GM10248 (cell line): ENCODE data around the gene EXOC6.

Experiments used
- CTCF ChIA-PET: fragments of 300-600 bp; sonication (Branson Sonifier 250); formaldehyde crosslinking; extraction: SDS; loops from one replicate; lab custom pipeline; 2021; ENCODE audit warnings: antibody characterized with exemption; lab: Yijun Ruan, JAX
- POLR2A ChIA-PET: fragments of 350-650 bp; sonication (Branson Sonifier 250); formaldehyde crosslinking; extraction: SDS; loops from one replicate; lab custom pipeline; 2020; ENCODE audit warnings: antibody characterized with exemption; lab: Yijun Ruan, JAX
- DNase-seq: peaks from one replicate; pipeline ENCODE4 v3.0.0; 2012; ENCODE audit errors: extremely low spot score
- TF ChIP-seq, protein P1 (sequence below): IDR thresholded peaks from 2 replicates; pipeline ENCODE4 v1.5.1; 2012; ENCODE audit warnings: mild to moderate bottlenecking, low read depth; ENCODE audit errors: extremely low read depth, missing control alignments, control extremely low read depth

EXOC6 gene

DNA sequence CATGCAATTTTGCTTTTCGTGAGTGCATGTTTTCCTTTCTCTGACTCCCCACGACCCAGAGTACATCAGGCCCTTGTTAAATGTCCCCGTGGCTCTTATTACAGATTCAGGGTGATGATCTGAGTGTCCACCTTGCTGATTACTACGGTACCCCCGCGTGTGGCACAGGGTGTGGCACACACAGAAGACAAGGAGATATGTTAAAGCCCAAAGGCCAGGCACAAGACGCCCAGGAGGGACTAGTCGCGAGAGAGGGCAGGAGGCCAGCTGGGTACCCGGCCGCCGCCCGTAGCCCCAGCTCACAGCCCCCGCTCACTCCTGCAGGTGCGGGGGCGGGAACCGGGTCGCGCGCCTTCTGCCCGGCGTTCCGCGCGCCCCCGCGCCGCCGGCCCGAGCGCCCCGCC is 281 bp upstream of the EXOC6 start:
- CTCF ChIA-PET, result interaction anchor here (0.8 to 13.2 kb wide), 12 partner anchors 13 to 331 kb away, joined by 3 to 140 read pairs (median 3); no protein-coding TSS in a partner anchor
- DNase-seq, result no peak
- TF ChIP-seq, protein P1, sequence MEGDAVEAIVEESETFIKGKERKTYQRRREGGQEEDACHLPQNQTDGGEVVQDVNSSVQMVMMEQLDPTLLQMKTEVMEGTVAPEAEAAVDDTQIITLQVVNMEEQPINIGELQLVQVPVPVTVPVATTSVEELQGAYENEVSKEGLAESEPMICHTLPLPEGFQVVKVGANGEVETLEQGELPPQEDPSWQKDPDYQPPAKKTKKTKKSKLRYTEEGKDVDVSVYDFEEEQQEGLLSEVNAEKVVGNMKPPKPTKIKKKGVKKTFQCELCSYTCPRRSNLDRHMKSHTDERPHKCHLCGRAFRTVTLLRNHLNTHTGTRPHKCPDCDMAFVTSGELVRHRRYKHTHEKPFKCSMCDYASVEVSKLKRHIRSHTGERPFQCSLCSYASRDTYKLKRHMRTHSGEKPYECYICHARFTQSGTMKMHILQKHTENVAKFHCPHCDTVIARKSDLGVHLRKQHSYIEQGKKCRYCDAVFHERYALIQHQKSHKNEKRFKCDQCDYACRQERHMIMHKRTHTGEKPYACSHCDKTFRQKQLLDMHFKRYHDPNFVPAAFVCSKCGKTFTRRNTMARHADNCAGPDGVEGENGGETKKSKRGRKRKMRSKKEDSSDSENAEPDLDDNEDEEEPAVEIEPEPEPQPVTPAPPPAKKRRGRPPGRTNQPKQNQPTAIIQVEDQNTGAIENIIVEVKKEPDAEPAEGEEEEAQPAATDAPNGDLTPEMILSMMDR, result no peak
- POLR2A ChIA-PET, result interaction anchor here (0.6 to 1.3 kb wide), 3 partner anchors 157 to 293 kb away, joined by 3 to 4 read pairs (median 3); no protein-coding TSS in a partner anchor

DNA sequence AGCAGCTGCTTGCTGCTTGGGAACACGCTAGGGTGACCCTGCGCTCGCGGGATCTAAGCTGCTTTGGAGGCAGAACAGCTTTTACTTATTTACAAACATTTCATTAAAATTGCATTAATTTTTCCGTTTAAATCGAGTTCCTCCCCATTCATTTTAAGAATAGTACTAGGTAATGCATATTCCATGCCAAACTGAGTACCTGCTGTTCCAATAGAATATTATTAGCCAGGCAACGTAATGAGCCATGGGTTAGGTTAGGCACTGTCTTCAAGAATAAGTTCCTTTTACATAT is 860 bp downstream of the EXOC6 start:
- TF ChIP-seq, protein P1, result no peak
- ChIA-PET POLR2A (interaction anchor here (1.2 kb wide), 1 partner anchor 158 kb away, joined by 3 read pairs; no protein-coding TSS in a partner anchor), CTCF (interaction anchor here (0.6 to 13.2 kb wide), 7 partner anchors 14 to 332 kb away, joined by 3 to 140 read pairs (median 5); no protein-coding TSS in a partner anchor)
- no peak for DNase-seq

DNA sequence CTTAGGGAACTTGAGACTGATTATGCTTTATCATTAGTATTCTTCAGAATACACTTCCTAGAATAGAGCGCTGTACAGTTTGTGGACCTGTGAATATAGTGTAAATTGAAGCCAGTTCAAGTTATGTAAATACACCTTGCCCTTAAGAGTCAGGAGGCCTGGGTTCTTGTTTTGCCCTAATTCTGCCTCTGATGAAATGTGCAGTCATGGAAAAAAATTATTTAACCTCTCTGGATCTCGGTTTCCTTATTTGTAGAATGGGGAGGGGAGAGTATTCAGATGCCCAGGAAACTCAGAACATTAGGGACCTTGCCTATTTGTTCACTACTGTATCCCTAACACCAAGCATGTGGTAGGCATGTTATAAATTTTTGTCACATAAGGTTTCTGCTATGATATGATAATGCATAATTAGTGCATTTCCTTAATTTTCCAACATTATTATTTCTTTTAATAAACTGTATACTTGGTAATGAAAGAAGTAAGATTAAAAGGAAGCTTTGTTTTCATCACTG is 1.3 kb downstream of the EXOC6 start:
- ChIA-PET POLR2A (no interaction called here), CTCF (interaction anchor here (0.6 to 13.2 kb wide), 6 partner anchors 13 to 332 kb away, joined by 3 to 140 read pairs (median 4); no protein-coding TSS in a partner anchor)
- TF ChIP-seq, protein P1, result no peak
- DNase-seq, result no peak

DNA sequence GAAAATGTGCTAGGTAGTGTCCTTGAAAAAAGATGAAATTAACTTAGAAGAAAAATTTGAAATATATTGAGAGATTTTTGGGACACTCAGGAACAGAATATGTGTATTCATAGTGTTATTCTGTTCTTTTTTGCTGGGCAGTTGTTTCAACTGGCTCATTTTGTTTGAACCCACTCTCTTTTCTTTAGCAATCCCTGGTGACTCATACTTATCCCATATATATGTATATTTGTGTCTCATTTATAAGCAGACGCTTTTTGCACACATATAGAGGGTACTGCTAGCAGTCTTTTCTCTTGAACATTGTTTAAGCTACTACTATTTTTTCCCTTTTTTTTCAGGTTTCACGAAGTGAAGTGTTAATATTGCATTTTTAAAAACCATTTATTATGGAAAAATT is 1.9 kb downstream of the EXOC6 start:
- no peak for DNase-seq
- CTCF ChIA-PET, result interaction anchor here (1.2 to 13.2 kb wide), 3 partner anchors 15 to 259 kb away, joined by 4 to 140 read pairs (median 4); no protein-coding TSS in a partner anchor
- POLR2A ChIA-PET, result no interaction called here
- TF ChIP-seq, protein P1, result no peak

DNA sequence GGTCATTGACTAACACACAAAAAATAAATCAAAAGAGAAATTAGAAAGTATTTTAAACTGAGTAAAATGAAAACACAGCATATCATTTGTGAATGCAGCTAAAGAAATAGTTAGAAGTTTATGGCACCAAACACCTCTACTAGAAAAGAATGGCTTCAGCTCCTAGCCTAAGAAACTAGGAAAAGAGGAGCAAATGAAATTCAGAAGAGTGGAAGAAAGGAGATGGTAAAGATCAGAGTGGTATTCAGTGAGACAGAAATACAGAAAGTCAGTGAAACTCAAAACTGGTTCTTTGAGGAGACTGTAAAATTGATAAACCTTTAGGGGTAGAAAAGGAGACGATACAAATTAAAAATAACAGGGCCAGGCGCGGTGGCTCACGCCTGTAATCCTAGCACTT is 2.7 kb downstream of the EXOC6 start:
- no peak for DNase-seq
- CTCF ChIA-PET, result interaction anchor here (1.2 to 13.2 kb wide), 3 partner anchors 14 to 260 kb away, joined by 4 to 140 read pairs (median 4); no protein-coding TSS in a partner anchor
- POLR2A ChIA-PET, result no interaction called here
- TF ChIP-seq, protein P1, result no peak

DNA sequence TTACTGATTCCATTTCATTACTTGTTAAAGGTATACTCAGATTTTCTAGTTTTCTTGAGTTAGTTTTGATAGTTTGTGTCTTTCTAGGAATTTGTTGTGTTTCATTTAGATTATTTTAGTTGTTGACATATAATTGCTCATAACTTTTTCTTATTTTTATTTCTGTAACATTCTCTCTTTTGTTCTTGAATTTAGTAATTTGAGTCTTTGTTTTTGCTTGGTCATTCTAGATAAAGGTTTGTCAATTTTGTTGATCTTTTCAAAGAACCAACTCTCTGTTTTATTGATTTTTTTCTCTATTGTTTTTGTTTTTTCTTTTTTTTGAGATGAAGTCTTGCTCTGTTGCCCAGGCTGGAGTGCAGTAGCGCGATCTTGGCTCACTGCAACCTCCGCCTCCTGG is 7.2 kb downstream of the EXOC6 start:
- ChIA-PET CTCF (interaction anchor here (2.3 kb wide), 1 partner anchor 12 kb away, joined by 4 read pairs; no protein-coding TSS in a partner anchor), POLR2A (no interaction called here)
- no peak for DNase-seq
- TF ChIP-seq, protein P1, result no peak
